SKM-1 treated with dmso at 0.1 percent for 144 hours (cell line): ENCODE results near the gene MYOM1.
"Not testable (repeated sequence)": the region's sequence is repeated elsewhere in the genome, so short reads cannot be mapped to it uniquely, and the experiment has no call there.

Experiments
- DNase-seq: peaks from one replicate; lab custom pipeline; 2025; ENCODE audit not compliant: unreplicated experiment; lab: John Stamatoyannopoulos, UW

MYOM1 gene

GRCh38 chr18:3040173-3040572, 179.6 kb downstream of the MYOM1 start:
- no peak for DNase-seq

GRCh38 chr18:3037423-3037915, 182.3 kb downstream of the MYOM1 start:
- peak; percentile 76 for DNase-seq

- no peak for DNase-seq
These were observed 183.7 kb downstream of the MYOM1 start for GRCh38 chr18:3036108-3036507.

- DNase-seq: no peak
These were observed 184.1 kb downstream of the MYOM1 start for GRCh38 chr18:3035635-3036034.

- no peak for DNase-seq
These were observed 187.0 kb downstream of the MYOM1 start for GRCh38 chr18:3032721-3033120.

GRCh38 chr18:3029215-3029952, 190.4 kb downstream of the MYOM1 start:
- no peak for DNase-seq

GRCh38 chr18:3028115-3028514, 191.7 kb downstream of the MYOM1 start:
- not testable (repeated sequence) for DNase-seq

- no peak for DNase-seq
These were observed 192.3 kb downstream of the MYOM1 start for GRCh38 chr18:3027370-3027891.

- no peak for DNase-seq
These were observed 194.2 kb downstream of the MYOM1 start for GRCh38 chr18:3025544-3025943.

- DNase-seq: not testable (repeated sequence)
These were observed 196.2 kb downstream of the MYOM1 start for GRCh38 chr18:3023603-3024002.
